Thyroid gland (tissue), 4 donors: ENCODE data around the gene SH3RF3.

Experiments used
- POLR2A ChIP-seq, 2 donors: fragments of 450-650 bp; IDR thresholded peaks; one replicate each; pipeline ENCODE4 v1.6.1; 2017; ENCODE audit warnings: antibody characterized with exemption in 2 of 2, mild to moderate bottlenecking in 2 of 2, moderate library complexity in 1 of 2
- TF ChIP-seq, protein P1 (sequence below), 6 experiments: fragments of 200-600 bp in 3 of 6; fragments of 450-650 bp in 3 of 6; sonication (generic) in 3 of 6; IDR thresholded peaks; one replicate each; pipeline ENCODE4 v1.5.1; 2016 to 2019; ENCODE audit warnings: antibody characterized with exemption in 6 of 6, mild to moderate bottlenecking in 2 of 6, inconsistent platforms in 1 of 6, moderate library complexity in 1 of 6

DNA sequence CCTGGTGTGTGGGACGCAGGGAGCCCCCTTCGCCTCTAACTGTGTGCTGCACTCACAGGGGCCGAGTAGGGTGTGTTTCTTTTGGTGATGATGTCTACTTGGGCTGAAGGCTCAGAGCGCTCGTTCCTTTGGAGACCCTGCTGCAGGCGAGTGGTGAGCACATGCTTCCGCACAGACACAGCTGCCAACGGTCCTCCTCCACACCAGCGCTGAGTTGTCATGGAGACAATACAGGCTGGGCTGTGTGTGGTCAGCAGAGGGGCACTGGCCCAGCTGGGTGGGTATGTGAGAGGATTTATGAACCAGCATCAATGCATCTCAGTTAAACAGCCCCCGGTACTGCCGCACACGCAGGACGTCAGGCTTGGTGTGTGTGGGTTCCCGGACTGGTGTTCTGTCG lies 143.5 kb downstream of the SH3RF3 start:
- TF ChIP-seq, protein P1, sequence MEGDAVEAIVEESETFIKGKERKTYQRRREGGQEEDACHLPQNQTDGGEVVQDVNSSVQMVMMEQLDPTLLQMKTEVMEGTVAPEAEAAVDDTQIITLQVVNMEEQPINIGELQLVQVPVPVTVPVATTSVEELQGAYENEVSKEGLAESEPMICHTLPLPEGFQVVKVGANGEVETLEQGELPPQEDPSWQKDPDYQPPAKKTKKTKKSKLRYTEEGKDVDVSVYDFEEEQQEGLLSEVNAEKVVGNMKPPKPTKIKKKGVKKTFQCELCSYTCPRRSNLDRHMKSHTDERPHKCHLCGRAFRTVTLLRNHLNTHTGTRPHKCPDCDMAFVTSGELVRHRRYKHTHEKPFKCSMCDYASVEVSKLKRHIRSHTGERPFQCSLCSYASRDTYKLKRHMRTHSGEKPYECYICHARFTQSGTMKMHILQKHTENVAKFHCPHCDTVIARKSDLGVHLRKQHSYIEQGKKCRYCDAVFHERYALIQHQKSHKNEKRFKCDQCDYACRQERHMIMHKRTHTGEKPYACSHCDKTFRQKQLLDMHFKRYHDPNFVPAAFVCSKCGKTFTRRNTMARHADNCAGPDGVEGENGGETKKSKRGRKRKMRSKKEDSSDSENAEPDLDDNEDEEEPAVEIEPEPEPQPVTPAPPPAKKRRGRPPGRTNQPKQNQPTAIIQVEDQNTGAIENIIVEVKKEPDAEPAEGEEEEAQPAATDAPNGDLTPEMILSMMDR (IDR thresholded peaks at IDR 0.05), result no peak
- no peak for TF ChIP-seq POLR2A (IDR thresholded peaks at IDR 0.05)
